GM12878 (cell line): Measurements from ENCODE around the gene CLIC6. TPM values are rescaled to one million over a fixed set of nuclear protein-coding genes. Genes with fewer than 3 reads are reported as not detected.

Source experiments
- ATAC-seq: fragments of 200-7000 bp; cut with Tn5 transposase; 3 replicates; pipeline ENCODE4 v1.9.1; 2020; ENCODE audit warnings: mild to moderate bottlenecking, moderate library complexity
- BruUV-seq: library from RNA; stranded (reverse); fragments of 400-500 nt; replicated peaks from 2 replicates; lab custom pipeline; 2021; lab: Mats Ljungman, UMichigan
- CTCF ChIA-PET: fragments of 300-600 bp; sonication (Branson Sonifier 250); formaldehyde crosslinking; extraction: SDS; loops from one replicate; lab custom pipeline; 2021; ENCODE audit warnings: inconsistent platforms; lab: Yijun Ruan, JAX
- POLR2A ChIA-PET: fragments of 350-600 bp; formaldehyde crosslinking; extraction: SDS; loops from one replicate; lab custom pipeline; 2021; ENCODE audit warnings: inconsistent platforms; lab: Charles Lee
- RAD21 ChIA-PET: fragments of 300-600 bp; sonication (Branson Sonifier 250); formaldehyde crosslinking; loops from one replicate; lab custom pipeline; 2023; ENCODE audit warnings: antibody characterized with exemption; ENCODE audit not compliant: unreplicated experiment; lab: Charles Lee
- SMC1A ChIA-PET: fragments of 300-600 bp; sonication (Branson Sonifier 250); formaldehyde crosslinking; loops from one replicate; lab custom pipeline; 2023; ENCODE audit not compliant: unreplicated experiment, uncharacterized antibody; lab: Charles Lee
- DNase-seq: peaks from one replicate; pipeline ENCODE4 v3.0.0-alpha.2; 2011; ENCODE audit warnings: low read depth, low spot score
- FAIRE-seq: peaks from 3 replicates; lab custom pipeline; 2011; peaks lifted over from hg19 to GRCh38; lab: Jason Lieb, UNC
- H2AFZ ChIP-seq: 2 replicates; pipeline ENCODE4 v1.6.0; 2011; ENCODE audit warnings: low read depth, low read length, control low read depth; ENCODE audit not compliant: control insufficient read depth
- H3K27ac ChIP-seq: 2 replicates; pipeline ENCODE4 v1.5.1; 2011; ENCODE audit warnings: control low read depth; ENCODE audit not compliant: control insufficient read depth, insufficient read depth
- H3K27me3 ChIP-seq, 2 experiments: replicated peaks in 1 of 2; 2 replicates each; pipeline versions ENCODE4 v1.6.0 to v1.6.1; 2011; ENCODE audit warnings: low read length in 1 of 2; ENCODE audit not compliant: control insufficient read depth in 2 of 2, insufficient read depth in 2 of 2
- H3K36me3 ChIP-seq, 2 experiments: 2 replicates each; pipeline ENCODE4 v1.5.1; 2011; ENCODE audit warnings: low read length in 1 of 2; ENCODE audit not compliant: control insufficient read depth in 2 of 2, insufficient read depth in 2 of 2
- H3K4me1 ChIP-seq: 2 replicates; pipeline ENCODE4 v1.6.1; 2011; ENCODE audit warnings: mild to moderate bottlenecking, low read length, moderate library complexity, mixed read lengths; ENCODE audit not compliant: control insufficient read depth, insufficient read depth
- H3K4me2 ChIP-seq: 2 replicates; pipeline ENCODE4 v1.6.0; 2011; ENCODE audit warnings: control low read depth; ENCODE audit not compliant: control insufficient read depth, insufficient read depth
- H3K4me3 ChIP-seq: fragments of 200-600 bp; sonication (generic); 2 replicates; pipeline ENCODE4 v1.5.1; 2016
- H3K79me2 ChIP-seq: 2 replicates; pipeline ENCODE4 v1.6.0; 2011; ENCODE audit warnings: low read length; ENCODE audit not compliant: control insufficient read depth, insufficient read depth
- H3K9ac ChIP-seq: 2 replicates; pipeline ENCODE4 v1.8.0; 2011; ENCODE audit warnings: low read length, control low read depth, mixed read lengths; ENCODE audit not compliant: control insufficient read depth, insufficient read depth
- H3K9me3 ChIP-seq: replicated peaks from 3 replicates; pipeline ENCODE4 v1.5.1; 2011; ENCODE audit warnings: mild to moderate bottlenecking, low read length; ENCODE audit not compliant: control insufficient read depth, insufficient read depth
- H4K20me1 ChIP-seq: 2 replicates; pipeline ENCODE4 v1.6.0; 2011; ENCODE audit not compliant: control insufficient read depth, insufficient read depth
- ASH2L ChIP-seq: fragments of 300-600, 200-600 bp; sonication (generic); IDR thresholded peaks from 2 replicates; pipeline ENCODE4 v1.6.1; 2017; ENCODE audit warnings: low read depth, mild to moderate bottlenecking, borderline replicate concordance
- CHD2 ChIP-seq: IDR thresholded peaks from 2 replicates; pipeline ENCODE4 v1.6.1; 2011; ENCODE audit warnings: low read depth, low read length, improper control_type of control experiment, borderline replicate concordance
- CHD4 ChIP-seq: fragments of 200-600 bp; sonication (generic); IDR thresholded peaks from 2 replicates; pipeline ENCODE4 v1.6.1; 2016; ENCODE audit warnings: mild to moderate bottlenecking
- IKZF1 ChIP-seq: fragments of 450-650 bp; conservative IDR thresholded peaks from 2 replicates; pipeline ENCODE4 v1.6.1; 2017; ENCODE audit warnings: antibody characterized with exemption, mild to moderate bottlenecking
- JUND ChIP-seq: IDR thresholded peaks from 2 replicates; pipeline ENCODE4 v1.6.1; 2012; ENCODE audit warnings: low read depth, mild to moderate bottlenecking, low read length, improper control_type of control experiment, moderate library complexity
- NBN ChIP-seq: fragments of 450-650 bp; IDR thresholded peaks from 2 replicates; pipeline ENCODE4 v1.6.1; 2016
- NR2F1 ChIP-seq: fragments of 450-650 bp; conservative IDR thresholded peaks from 2 replicates; pipeline ENCODE4 v1.6.1; 2017; ENCODE audit warnings: mild to moderate bottlenecking
- POLR2AphosphoS2 ChIP-seq: IDR thresholded peaks from 2 replicates; pipeline ENCODE4 v1.6.1; 2011; ENCODE audit warnings: low read depth, mild to moderate bottlenecking, low read length, improper control_type of control experiment, moderate library complexity
- RBBP5 ChIP-seq: fragments of 200-600 bp; sonication (generic); conservative IDR thresholded peaks from 2 replicates; pipeline ENCODE4 v1.6.1; 2016
- RCOR1 ChIP-seq: conservative IDR thresholded peaks from 2 replicates; pipeline ENCODE4 v1.6.1; 2012; ENCODE audit warnings: low read depth, low read length, improper control_type of control experiment
- RUNX3 ChIP-seq: IDR thresholded peaks from 2 replicates; pipeline ENCODE4 v1.6.1; 2012; ENCODE audit warnings: low read length, inconsistent platforms
- SMAD1 ChIP-seq: fragments of 450-650 bp; IDR thresholded peaks from 2 replicates; pipeline ENCODE4 v1.6.1; 2018; ENCODE audit warnings: mild to moderate bottlenecking, low read depth; ENCODE audit not compliant: partially characterized antibody
- SMC3 ChIP-seq: IDR thresholded peaks from 2 replicates; pipeline ENCODE4 v1.6.1; 2011; ENCODE audit warnings: low read length, improper control_type of control experiment, borderline replicate concordance
- SRF ChIP-seq, 2 experiments: IDR thresholded peaks; 2 replicates each; pipeline ENCODE4 v1.6.1; 2011; ENCODE audit warnings: low read depth in 2 of 2, low read length in 2 of 2, mild to moderate bottlenecking in 1 of 2, moderate library complexity in 1 of 2
- TAF1 ChIP-seq: IDR thresholded peaks from 2 replicates; pipeline ENCODE4 v1.6.1; 2011; ENCODE audit warnings: mild to moderate bottlenecking, low read depth, low read length, borderline replicate concordance
- TBL1XR1 ChIP-seq: IDR thresholded peaks from 2 replicates; pipeline ENCODE4 v1.6.1; 2012; ENCODE audit warnings: low read depth, low read length, improper control_type of control experiment
- ZSCAN29 ChIP-seq: fragments of 450-650 bp; IDR thresholded peaks from 2 replicates; pipeline ENCODE4 v1.6.1; 2017; ENCODE audit warnings: mild to moderate bottlenecking, moderate library complexity
- WGBS: methylation state at CpG from one replicate; pipeline ENCODE4 v1.1.6; 2016; ENCODE audit warnings: low lambda C conversion rate; ENCODE audit not compliant: insufficient replicate concordance, insufficient coverage; ENCODE audit errors: missing lambda C conversion rate; 5-methylcytosine and 5-hydroxymethylcytosine counted together
- in situ Hi-C: fragments of 300-500 bp; cut with MboI; formaldehyde crosslinking; loops from 9 replicates; pipeline ENCODE4 v1.14.3; 2018; ENCODE audit warnings: mixed read lengths
- intact Hi-C: fragments of 100-400 bp; cut with micrococcal nuclease; formaldehyde crosslinking; loops from one replicate; pipeline ENCODE4 v1.14.2; 2022; ENCODE audit not compliant: unreplicated experiment
- polyA plus RNA-seq, 11 experiments: library from polyadenylated mRNA; depleted of rRNA in 4 of 11; unstranded in 6 of 11; stranded (reverse) in 5 of 11; fragments of >200 nt; fragmentation: Nextera tagmentation in 4 of 11; fragmentation: Illumina TruSeq in 1 of 11; extraction: Ambion mirVana in 4 of 11; extraction: Trizol in 1 of 11; gene quantifications; 1 replicate in 1 of 11; 2 replicates in 10 of 11; pipeline versions ENCODE4 v1.2.1 to v1.2.3, GENCODE V29; 2011 to 2016; ENCODE audit warnings: inconsistent platforms in 2 of 11, missing spikeins in 2 of 11, low read depth in 1 of 11
- total RNA-seq, 4 experiments: library from RNA; depleted of rRNA in 3 of 4; stranded (reverse); fragments of >200 nt in 3 of 4; fragmentation: Illumina TruSeq in 1 of 4; extraction: Trizol in 1 of 4; gene quantifications; 2 replicates each; pipeline versions ENCODE4 v1.2.1 to v1.2.3, GENCODE V29; 2013 to 2021
- TF ChIP-seq, protein P1 (sequence below): fragments of 450-650 bp; IDR thresholded peaks from 2 replicates; pipeline ENCODE4 v1.6.1; 2016; ENCODE audit warnings: mild to moderate bottlenecking
- TF ChIP-seq, protein P2 (sequence below): fragments of 450-650 bp; IDR thresholded peaks from 2 replicates; pipeline ENCODE4 v1.6.1; 2014; ENCODE audit warnings: mild to moderate bottlenecking

The CLIC6 gene
- total and polyA plus RNA-seq, 10 of the 15 experiments (the other 5 are each of a cell fraction or from before 2014, with no cell fraction given): 5.7 to 34.1 (median 11.2) TPM

- no peak for ATAC-seq
- RAD21 ChIA-PET: no interaction called here
- POLR2A ChIA-PET: no interaction called here
These were observed 61.4 kb downstream of the CLIC6 start for GRCh38 chr21:34730194-34730593.

DNA sequence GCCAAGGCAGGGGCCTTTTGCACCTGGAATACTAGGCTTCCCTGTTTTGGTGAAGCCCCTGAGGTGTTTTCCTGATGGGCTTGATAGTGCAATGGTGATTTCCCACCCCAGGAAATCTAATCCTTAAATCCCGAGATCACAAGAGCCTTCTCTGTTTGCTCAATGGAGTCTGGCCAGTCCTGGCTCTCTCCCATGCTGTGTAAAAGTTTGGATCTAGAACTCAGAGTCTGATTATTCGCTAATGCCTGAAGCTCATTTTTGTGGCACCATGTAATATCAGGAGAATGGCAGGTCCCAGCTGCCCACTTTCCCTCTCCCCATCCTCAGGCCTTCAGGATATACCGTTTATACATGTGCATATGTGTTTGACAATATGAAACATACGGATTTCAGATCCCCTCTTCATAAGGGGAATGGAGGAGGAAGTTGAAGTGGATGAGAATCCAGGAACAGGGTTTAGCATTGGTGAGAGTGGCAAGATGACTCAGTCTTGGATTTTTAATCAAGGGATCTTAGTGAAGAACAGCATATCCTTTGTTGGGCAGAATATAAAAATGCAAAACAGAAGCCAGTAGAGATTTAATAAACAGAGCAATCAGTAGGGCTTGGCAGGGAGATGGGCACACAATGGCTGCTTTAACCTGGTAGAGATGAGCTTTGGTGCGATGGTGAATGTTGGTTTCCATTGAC, 62.1 kb downstream of the CLIC6 start:
- Histone ChIP-seq H3K9ac (no peak overlapping the region), H3K9me3 (no peaks in the 10 kb centered on the region), H3K27ac (no peak overlapping the region), H3K4me2 (no peak overlapping the region), H3K4me3 (no peak overlapping the region), H4K20me1 (no peaks in the 10 kb centered on the region), H3K27me3 (no peaks in the 10 kb centered on the region), H3K36me3 (no peaks in the 10 kb centered on the region), H2AFZ (no peak overlapping the region), H3K79me2 (no peaks in the 10 kb centered on the region), H3K4me1 (no peaks in the 10 kb centered on the region)
- intact Hi-C loops (no loop called here), in situ Hi-C loops (no loop called here)
- ATAC-seq (no peak), DNase-seq (no peak), FAIRE-seq (peak; percentile 47)
- WGBS: 20% methylated on average over 5 of the region's 5 CpGs
- RAD21 ChIA-PET: no interaction called here
- POLR2A ChIA-PET: no interaction called here
- SMC1A ChIA-PET: interaction anchor here (0.6 to 1.6 kb wide), 3 partner anchors 38 to 670 kb away, joined by 3 read pairs; no protein-coding TSS in a partner anchor
- CTCF ChIA-PET: no interaction called here
- BruUV-seq: no TSS peak
- TF ChIP-seq ASH2L (no peak), TAF1 (no peak), RCOR1 (no peak), RBBP5 (no peak), SMAD1 (no peak), RUNX3 (no peak), IKZF1 (no peak), SMC3 (no peak), SRF (IDR thresholded peaks at IDR 0.05; ENCODE audit: low read depth in 2 of 2, low read length in 2 of 2) (no peak), TBL1XR1 (no peak), POLR2AphosphoS2 (no peak), ZSCAN29 (no peak), CHD4 (no peak)
- TF ChIP-seq, protein P1, sequence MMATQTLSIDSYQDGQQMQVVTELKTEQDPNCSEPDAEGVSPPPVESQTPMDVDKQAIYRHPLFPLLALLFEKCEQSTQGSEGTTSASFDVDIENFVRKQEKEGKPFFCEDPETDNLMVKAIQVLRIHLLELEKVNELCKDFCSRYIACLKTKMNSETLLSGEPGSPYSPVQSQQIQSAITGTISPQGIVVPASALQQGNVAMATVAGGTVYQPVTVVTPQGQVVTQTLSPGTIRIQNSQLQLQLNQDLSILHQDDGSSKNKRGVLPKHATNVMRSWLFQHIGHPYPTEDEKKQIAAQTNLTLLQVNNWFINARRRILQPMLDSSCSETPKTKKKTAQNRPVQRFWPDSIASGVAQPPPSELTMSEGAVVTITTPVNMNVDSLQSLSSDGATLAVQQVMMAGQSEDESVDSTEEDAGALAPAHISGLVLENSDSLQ: no peak

More at GRCh38 chr21:34730194-34730593, 61.4 kb downstream of the CLIC6 start:
- no peak overlapping the region for H2AFZ ChIP-seq
- intact Hi-C loops: no loop called here
- ChIA-PET SMC1A (interaction anchor here (0.6 to 1.6 kb wide), 3 partner anchors 37 to 671 kb away, joined by 3 read pairs; no protein-coding TSS in a partner anchor), CTCF (interaction anchor here (0.9 kb wide), 1 partner anchor 37 kb away, joined by 3 read pairs; no protein-coding TSS in a partner anchor)
- DNase-seq (no peak), FAIRE-seq (no peak)
- no peaks in the 10 kb centered on the region for H3K27me3 ChIP-seq
- no peak overlapping the region for H3K27ac ChIP-seq
- no peak overlapping the region for H3K4me2 ChIP-seq
- in situ Hi-C loops: no loop called here
- H3K4me1 ChIP-seq: no peaks in the 10 kb centered on the region
- TF ChIP-seq CHD2 (no peak), NR2F1 (no peak), NBN (no peak), JUND (no peak)
- TF ChIP-seq, protein P2, sequence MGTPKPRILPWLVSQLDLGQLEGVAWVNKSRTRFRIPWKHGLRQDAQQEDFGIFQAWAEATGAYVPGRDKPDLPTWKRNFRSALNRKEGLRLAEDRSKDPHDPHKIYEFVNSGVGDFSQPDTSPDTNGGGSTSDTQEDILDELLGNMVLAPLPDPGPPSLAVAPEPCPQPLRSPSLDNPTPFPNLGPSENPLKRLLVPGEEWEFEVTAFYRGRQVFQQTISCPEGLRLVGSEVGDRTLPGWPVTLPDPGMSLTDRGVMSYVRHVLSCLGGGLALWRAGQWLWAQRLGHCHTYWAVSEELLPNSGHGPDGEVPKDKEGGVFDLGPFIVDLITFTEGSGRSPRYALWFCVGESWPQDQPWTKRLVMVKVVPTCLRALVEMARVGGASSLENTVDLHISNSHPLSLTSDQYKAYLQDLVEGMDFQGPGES: no peak
- no peaks in the 10 kb centered on the region for H3K36me3 ChIP-seq
- no TSS peak for BruUV-seq
- no peak overlapping the region for H3K9ac ChIP-seq
- H4K20me1 ChIP-seq: no peaks in the 10 kb centered on the region
- H3K79me2 ChIP-seq: no peaks in the 10 kb centered on the region
- H3K9me3 ChIP-seq: no peaks in the 10 kb centered on the region
- no peak overlapping the region for H3K4me3 ChIP-seq
- WGBS: 54% methylated on average over 7 of the region's 7 CpGs
